H7 (cell line): ENCODE data around the gene GJA4. TPM values are rescaled to one million over a fixed set of nuclear protein-coding genes. Genes with fewer than 3 reads are reported as not detected.
A peak's percentile ranks its signal among the peaks of the same experiment; 100 is the strongest.

Source experiments
- DNase-seq: peaks from one replicate; pipeline ENCODE4 v3.0.0; 2012
- H3K27me3 ChIP-seq: 2 replicates; pipeline ENCODE4 v1.6.0; 2011; ENCODE audit warnings: mild to moderate bottlenecking, low read length; ENCODE audit not compliant: control insufficient read depth, insufficient read depth
- H3K36me3 ChIP-seq: replicated peaks from 2 replicates; pipeline ENCODE4 v1.5.1; 2011; ENCODE audit warnings: low read length; ENCODE audit not compliant: control insufficient read depth, insufficient read depth
- H3K4me3 ChIP-seq: 2 replicates; pipeline ENCODE4 v1.5.1; 2011; ENCODE audit warnings: low read depth, mild to moderate bottlenecking, control low read depth, low read length, moderate library complexity; ENCODE audit not compliant: insufficient read depth
- total RNA-seq: library from RNA; depleted of rRNA; stranded (reverse); fragments of >200 nt; shearing (Covaris generic); gene quantifications from 2 replicates; pipeline ENCODE4 v1.2.3, GENCODE V29; 2014; rRNA removed

Gene GJA4
- total RNA-seq = 0.85 and 3.2 TPM in 2 replicates

GRCh38 chr1:34792868-34793727, at the start of gene GJA4:
TSS of gene GJA4 (plus strand) at chr1:34792999. CDS start at chr1:34794214, 1,215 bp downstream.
- Histone ChIP-seq H3K4me3 (peak within 1 kb of the TSS; percentile 48), H3K36me3 (no peaks in the 10 kb centered on the region), H3K27me3 (peaks cover 22% of the 10 kb centered on the region)
- DNase-seq = peak; percentile 83

- DNase-seq = no peak
- H3K27me3 ChIP-seq = peaks cover 7% of the 10 kb centered on the region; the same call in 1 of the 2 replicates
- no peak overlapping the region for H3K4me3 ChIP-seq
These were observed 49.0 kb upstream of the GJA4 start for GRCh38 chr1:34743775-34744174.

GRCh38 chr1:34744851-34745250, 47.9 kb upstream of the GJA4 start:
- Histone ChIP-seq H3K4me3 (no peak overlapping the region), H3K36me3 (no peaks in the 10 kb centered on the region), H3K27me3 (peaks cover 7% of the 10 kb centered on the region; the same call in 1 of the 2 replicates)
- DNase-seq = no peak

More at GRCh38 chr1:34743775-34744174, 49.0 kb upstream of the GJA4 start:
- no peaks in the 10 kb centered on the region for H3K36me3 ChIP-seq

GRCh38 chr1:34745666-34746065, 47.1 kb upstream of the GJA4 start:
- H3K36me3 ChIP-seq = no peaks in the 10 kb centered on the region
- peaks cover 7% of the 10 kb centered on the region; the same call in 1 of the 2 replicates for H3K27me3 ChIP-seq
- no peak for DNase-seq
- no peak overlapping the region for H3K4me3 ChIP-seq

GRCh38 chr1:34746101-34746500, 46.7 kb upstream of the GJA4 start:
- no peak for DNase-seq
- Histone ChIP-seq H3K27me3 (peaks cover 7% of the 10 kb centered on the region; the same call in 1 of the 2 replicates), H3K4me3 (no peak overlapping the region), H3K36me3 (no peaks in the 10 kb centered on the region)

- Histone ChIP-seq H3K36me3 (no peaks in the 10 kb centered on the region), H3K4me3 (no peak overlapping the region), H3K27me3 (peaks cover 5% of the 10 kb centered on the region; the same call in 1 of the 2 replicates)
- no peak for DNase-seq
These were observed 45.8 kb upstream of the GJA4 start for GRCh38 chr1:34746785-34747637.

GRCh38 chr1:34747638-34747941, 45.2 kb upstream of the GJA4 start:
- Histone ChIP-seq H3K4me3 (no peak overlapping the region), H3K27me3 (no peaks in the 10 kb centered on the region; the same call in 1 of the 2 replicates), H3K36me3 (no peaks in the 10 kb centered on the region)
- DNase-seq = no peak

GRCh38 chr1:34749992-34750391, 42.8 kb upstream of the GJA4 start:
- Histone ChIP-seq H3K4me3 (no peak overlapping the region), H3K27me3 (no peaks in the 10 kb centered on the region; the same call in 1 of the 2 replicates), H3K36me3 (no peaks in the 10 kb centered on the region)
- DNase-seq = peak; percentile 65

- Histone ChIP-seq H3K4me3 (no peak overlapping the region), H3K36me3 (no peaks in the 10 kb centered on the region), H3K27me3 (no peaks in the 10 kb centered on the region; the same call in 1 of the 2 replicates)
- DNase-seq = no peak
These were observed 42.2 kb upstream of the GJA4 start for GRCh38 chr1:34750610-34751009.

GRCh38 chr1:34753163-34753562, 39.6 kb upstream of the GJA4 start:
- DNase-seq = no peak
- Histone ChIP-seq H3K36me3 (no peaks in the 10 kb centered on the region), H3K27me3 (no peaks in the 10 kb centered on the region; the same call in 1 of the 2 replicates), H3K4me3 (no peak overlapping the region)

GRCh38 chr1:34754964-34755637, 37.7 kb upstream of the GJA4 start, which contains the start of gene GJB5:
TSS of gene GJB5 (plus strand) at chr1:34755047. CDS start at chr1:34757331, 2,284 bp downstream.
- DNase-seq = no peak
- Histone ChIP-seq H3K27me3 (no peaks in the 10 kb centered on the region; the same call in 1 of the 2 replicates), H3K36me3 (no peaks in the 10 kb centered on the region), H3K4me3 (no peak within 1 kb of the TSS)

GRCh38 chr1:34755961-34756360, 36.8 kb upstream of the GJA4 start:
- H3K4me3 ChIP-seq = no peak overlapping the region
- no peaks in the 10 kb centered on the region for H3K36me3 ChIP-seq
- DNase-seq = no peak
- H3K27me3 ChIP-seq = no peaks in the 10 kb centered on the region; the same call in 1 of the 2 replicates

- H3K27me3 ChIP-seq = no peaks in the 10 kb centered on the region
- no peaks in the 10 kb centered on the region for H3K36me3 ChIP-seq
- no peak for DNase-seq
- no peak overlapping the region for H3K4me3 ChIP-seq
These were observed 35.4 kb upstream of the GJA4 start for GRCh38 chr1:34757386-34757785.

- no peak overlapping the region for H3K4me3 ChIP-seq
- H3K27me3 ChIP-seq = no peaks in the 10 kb centered on the region
- H3K36me3 ChIP-seq = no peaks in the 10 kb centered on the region
- no peak for DNase-seq
These were observed 34.0 kb upstream of the GJA4 start for GRCh38 chr1:34758751-34759150.
